Activated T-cell treated with anti-CD3 and anti-CD28 coated beads, Interleukin-2, amount 50 U/mL, for 24 hours (primary cell): ENCODE data around the gene CARD16.
"Not testable (repeated sequence)": the region's sequence is repeated elsewhere in the genome, so short reads cannot be mapped to it uniquely, and the experiment has no call there.

Experiments used
- DNase-seq: peaks from one replicate; pipeline ENCODE4 v3.0.0-alpha.2; 2020
- H3K27ac Mint-ChIP-seq: 2 replicates; pipeline ENCODE4 v1.8.0; 2020; ENCODE audit warnings: mild to moderate bottlenecking, mixed read lengths
- H3K27me3 Mint-ChIP-seq: 2 replicates; pipeline ENCODE4 v1.8.0; 2020; ENCODE audit warnings: mixed read lengths
- H3K36me3 Mint-ChIP-seq: 2 replicates; pipeline ENCODE4 v1.8.0; 2020; ENCODE audit warnings: low read depth, mixed read lengths
- H3K4me1 Mint-ChIP-seq: 2 replicates; pipeline ENCODE4 v1.8.0; 2020; ENCODE audit warnings: low read depth, mixed read lengths
- H3K4me3 Mint-ChIP-seq: 2 replicates; pipeline ENCODE4 v1.8.0; 2020; ENCODE audit warnings: mild to moderate bottlenecking, moderate library complexity, mixed read lengths
- H3K9me3 Mint-ChIP-seq: 2 replicates; pipeline ENCODE4 v1.8.0; 2020; ENCODE audit warnings: mixed read lengths

Gene CARD16

GRCh38 chr11:105063245-105063941, 18.3 kb upstream of the CARD16 start:
- not testable (repeated sequence) for H3K27ac Mint-ChIP-seq, H3K4me1 Mint-ChIP-seq, DNase-seq, H3K36me3 Mint-ChIP-seq, H3K4me3 Mint-ChIP-seq, H3K9me3 Mint-ChIP-seq, H3K27me3 Mint-ChIP-seq

GRCh38 chr11:105057432-105057831, 12.3 kb upstream of the CARD16 start:
- Mint-ChIP-seq H3K36me3 (no peaks in the 10 kb centered on the region), H3K9me3 (no peaks in the 10 kb centered on the region), H3K27me3 (peaks cover 3% of the 10 kb centered on the region), H3K4me1 (no peaks in the 10 kb centered on the region), H3K27ac (no peak overlapping the region), H3K4me3 (no peak overlapping the region)
- DNase-seq, result no peak

GRCh38 chr11:105056446-105056845, 11.3 kb upstream of the CARD16 start:
- H3K36me3 Mint-ChIP-seq, result no peaks in the 10 kb centered on the region
- no peak for DNase-seq
- H3K4me3 Mint-ChIP-seq, result no peak overlapping the region
- H3K9me3 Mint-ChIP-seq, result no peaks in the 10 kb centered on the region
- no peaks in the 10 kb centered on the region for H3K4me1 Mint-ChIP-seq
- H3K27me3 Mint-ChIP-seq, result peaks cover 3% of the 10 kb centered on the region
- H3K27ac Mint-ChIP-seq, result no peak overlapping the region

- no peaks in the 10 kb centered on the region for H3K27me3 Mint-ChIP-seq
- no peaks in the 10 kb centered on the region for H3K36me3 Mint-ChIP-seq
- H3K9me3 Mint-ChIP-seq, result no peaks in the 10 kb centered on the region
- H3K4me3 Mint-ChIP-seq, result no peak overlapping the region
- no peak overlapping the region for H3K27ac Mint-ChIP-seq
- no peak for DNase-seq
- H3K4me1 Mint-ChIP-seq, result no peaks in the 10 kb centered on the region
These were observed 9.8 kb upstream of the CARD16 start for GRCh38 chr11:105054723-105055493.

- H3K4me3 Mint-ChIP-seq, result no peak overlapping the region
- peaks cover under 1% of the 10 kb centered on the region for H3K4me1 Mint-ChIP-seq
- no peaks in the 10 kb centered on the region for H3K36me3 Mint-ChIP-seq
- no peak for DNase-seq
- H3K9me3 Mint-ChIP-seq, result no peaks in the 10 kb centered on the region
- H3K27me3 Mint-ChIP-seq, result no peaks in the 10 kb centered on the region
- H3K27ac Mint-ChIP-seq, result no peak overlapping the region
These were observed 7.4 kb upstream of the CARD16 start for GRCh38 chr11:105052487-105052886.

- no peak overlapping the region for H3K4me3 Mint-ChIP-seq
These were observed 6.4 kb upstream of the CARD16 start for GRCh38 chr11:105051559-105051958.

GRCh38 chr11:105049481-105049880, 4.3 kb upstream of the CARD16 start:
- H3K27me3 Mint-ChIP-seq, result no peaks in the 10 kb centered on the region
- no peak overlapping the region for H3K27ac Mint-ChIP-seq
- DNase-seq, result no peak
- H3K4me3 Mint-ChIP-seq, result no peak overlapping the region
- peaks cover 26% of the 10 kb centered on the region for H3K4me1 Mint-ChIP-seq
- H3K9me3 Mint-ChIP-seq, result no peaks in the 10 kb centered on the region
- peaks cover 2% of the 10 kb centered on the region for H3K36me3 Mint-ChIP-seq

More at GRCh38 chr11:105051559-105051958, 6.4 kb upstream of the CARD16 start:
- Mint-ChIP-seq H3K36me3 (no peaks in the 10 kb centered on the region), H3K4me1 (peaks cover 10% of the 10 kb centered on the region), H3K27ac (no peak overlapping the region), H3K9me3 (no peaks in the 10 kb centered on the region), H3K27me3 (no peaks in the 10 kb centered on the region)
- DNase-seq, result no peak

GRCh38 chr11:105046898-105047579, 1.9 kb upstream of the CARD16 start:
- H3K27me3 Mint-ChIP-seq, result no peaks in the 10 kb centered on the region
- peaks cover 49% of the 10 kb centered on the region for H3K4me1 Mint-ChIP-seq
- no peak overlapping the region for H3K27ac Mint-ChIP-seq
- no peak overlapping the region for H3K4me3 Mint-ChIP-seq
- no peaks in the 10 kb centered on the region for H3K9me3 Mint-ChIP-seq
- peaks cover 5% of the 10 kb centered on the region for H3K36me3 Mint-ChIP-seq
- DNase-seq, result no peak

- H3K4me1 Mint-ChIP-seq, result peaks cover 57% of the 10 kb centered on the region
- no peak for DNase-seq
- no peaks in the 10 kb centered on the region for H3K27me3 Mint-ChIP-seq
- no peaks in the 10 kb centered on the region for H3K9me3 Mint-ChIP-seq
- peak overlapping the region; percentile 82 for H3K4me3 Mint-ChIP-seq
- H3K27ac Mint-ChIP-seq, result peak overlapping the region; percentile 75
- H3K36me3 Mint-ChIP-seq, result peaks cover 15% of the 10 kb centered on the region
These were observed 651 bp upstream of the CARD16 start for GRCh38 chr11:105045676-105046296.

GRCh38 chr11:105042178-105042577, 3.0 kb downstream of the CARD16 start:
- Mint-ChIP-seq H3K36me3 (peaks cover 44% of the 10 kb centered on the region), H3K27ac (no peak overlapping the region), H3K9me3 (peaks cover 3% of the 10 kb centered on the region), H3K4me3 (no peak overlapping the region), H3K4me1 (peaks cover 62% of the 10 kb centered on the region), H3K27me3 (no peaks in the 10 kb centered on the region)
- DNase-seq, result no peak

- Mint-ChIP-seq H3K4me1 (peaks cover 61% of the 10 kb centered on the region), H3K36me3 (peaks cover 44% of the 10 kb centered on the region), H3K4me3 (no peak overlapping the region), H3K27me3 (no peaks in the 10 kb centered on the region), H3K9me3 (peaks cover 3% of the 10 kb centered on the region), H3K27ac (no peak overlapping the region)
- no peak for DNase-seq
These were observed 4.4 kb downstream of the CARD16 start for GRCh38 chr11:105040703-105041102.

- Mint-ChIP-seq H3K4me1 (peaks cover 59% of the 10 kb centered on the region), H3K27ac (peak within 1 kb of the TSS; percentile 96), H3K9me3 (peaks cover 3% of the 10 kb centered on the region), H3K36me3 (peaks cover 41% of the 10 kb centered on the region), H3K27me3 (no peaks in the 10 kb centered on the region), H3K4me3 (peak within 1 kb of the TSS; percentile 86)
- no peak for DNase-seq
These were observed 10.1 kb downstream of the CARD16 start, which contains the start of gene CASP1 for GRCh38 chr11:105034813-105035620. CASP1 (minus strand) TSS chr11:105035144; CDS start chr11:105035113, 31 bp downstream.

GRCh38 chr11:105034388-105034787, 10.7 kb downstream of the CARD16 start:
- H3K9me3 Mint-ChIP-seq, DNase-seq, H3K27me3 Mint-ChIP-seq: not testable (repeated sequence)
- H3K4me3 Mint-ChIP-seq, result peak overlapping the region; percentile 86
- peak overlapping the region; percentile 96 for H3K27ac Mint-ChIP-seq
- peaks cover 41% of the 10 kb centered on the region for H3K36me3 Mint-ChIP-seq
- peaks cover 59% of the 10 kb centered on the region for H3K4me1 Mint-ChIP-seq

GRCh38 chr11:105033781-105034180, 11.4 kb downstream of the CARD16 start:
- H3K4me1 Mint-ChIP-seq, result peaks cover 63% of the 10 kb centered on the region
- peak overlapping the region; percentile 86 for H3K4me3 Mint-ChIP-seq
- peaks cover 44% of the 10 kb centered on the region for H3K36me3 Mint-ChIP-seq
- no peak for DNase-seq
- H3K27ac Mint-ChIP-seq, result peak overlapping the region; percentile 96
- no peaks in the 10 kb centered on the region for H3K27me3 Mint-ChIP-seq
- peaks cover 3% of the 10 kb centered on the region for H3K9me3 Mint-ChIP-seq
